NCI-H446 (cell line): ENCODE results near the gene CPNE4.
"Not testable (repeated sequence)": the region's sequence is repeated elsewhere in the genome, so short reads cannot be mapped to it uniquely, and the experiment has no call there.

ENCODE experiments used
- DNase-seq, 2 experiments: peaks; one replicate each; lab custom pipeline; 2025; lab: John Stamatoyannopoulos, UW

The CPNE4 gene

DNA sequence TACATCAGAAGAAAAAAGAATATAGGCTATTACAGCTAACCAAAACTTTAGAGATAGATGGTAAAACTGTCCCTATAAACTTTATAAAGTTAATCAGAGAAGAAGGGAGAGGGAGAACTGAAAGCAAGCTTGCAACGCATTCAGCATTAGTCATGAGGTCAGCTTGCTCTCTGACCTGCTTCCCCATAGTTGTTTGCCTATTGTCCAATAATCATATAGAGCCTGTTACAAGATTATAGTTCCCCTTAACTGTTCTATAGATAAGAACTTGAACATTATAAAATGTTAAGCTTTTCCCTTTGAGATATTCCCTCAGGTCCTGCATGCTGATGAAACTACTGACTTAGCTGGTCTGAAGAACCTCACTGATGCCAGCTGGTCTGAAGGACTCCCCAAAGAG, 74.5 kb downstream of the CPNE4 start:
- no peak for DNase-seq

DNA sequence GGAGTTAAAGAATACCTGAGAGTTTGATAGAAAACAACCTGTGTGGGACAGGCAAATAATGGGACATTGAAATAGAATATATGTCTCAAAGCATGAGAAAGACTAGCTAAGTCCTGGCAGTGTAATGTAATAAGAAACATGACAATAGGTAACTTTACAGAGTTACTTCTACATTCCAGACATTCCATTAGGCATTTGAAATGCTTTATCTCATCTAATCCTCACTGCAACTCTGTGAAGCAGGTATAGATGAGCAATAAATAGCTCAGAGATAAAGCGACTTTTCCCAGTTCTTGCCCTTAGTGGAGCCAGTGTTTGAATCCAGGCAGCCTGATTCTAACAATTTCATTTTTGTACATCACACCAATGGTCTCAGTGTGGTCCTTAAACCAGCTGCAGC, 76.8 kb downstream of the CPNE4 start:
- DNase-seq: no peak

DNA sequence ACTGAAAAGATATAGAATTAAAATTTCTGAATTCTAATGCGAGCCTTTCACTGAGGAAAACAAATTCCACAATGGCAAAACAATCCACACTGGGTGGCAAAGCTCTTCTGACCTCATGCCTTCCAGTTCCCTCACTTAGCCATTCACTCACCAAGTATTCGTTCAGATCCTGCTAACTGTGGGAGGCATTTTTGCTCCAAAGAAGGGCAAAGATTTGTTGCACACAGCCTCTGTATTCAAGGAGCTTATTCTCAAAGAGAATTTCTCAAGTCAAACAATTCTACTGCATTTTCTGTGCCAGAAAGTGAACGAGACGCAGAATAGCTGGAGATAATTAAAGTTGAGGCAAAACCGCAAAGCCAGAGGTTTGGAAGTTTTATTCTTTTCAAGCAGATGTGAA, 77.3 kb downstream of the CPNE4 start:
- DNase-seq: no peak

DNA sequence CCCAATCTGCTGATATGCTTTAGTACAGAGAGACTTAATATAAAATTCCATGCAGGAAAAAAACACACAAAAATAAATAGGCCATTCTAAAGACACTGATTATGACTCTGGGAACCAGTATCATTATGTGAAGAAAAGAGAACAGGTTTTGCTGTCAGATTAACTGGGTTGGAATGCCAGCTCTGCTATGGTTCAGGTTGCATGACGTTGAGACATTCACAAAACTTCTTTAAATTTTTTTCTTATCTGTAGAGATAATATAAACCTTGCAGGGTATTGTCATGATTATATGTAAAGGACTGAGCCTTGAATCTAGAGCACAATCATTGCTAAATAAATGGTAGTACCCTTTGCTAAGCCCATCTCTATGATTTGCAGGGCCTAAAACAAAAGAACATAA, 86.0 kb downstream of the CPNE4 start:
- no peak for DNase-seq

DNA sequence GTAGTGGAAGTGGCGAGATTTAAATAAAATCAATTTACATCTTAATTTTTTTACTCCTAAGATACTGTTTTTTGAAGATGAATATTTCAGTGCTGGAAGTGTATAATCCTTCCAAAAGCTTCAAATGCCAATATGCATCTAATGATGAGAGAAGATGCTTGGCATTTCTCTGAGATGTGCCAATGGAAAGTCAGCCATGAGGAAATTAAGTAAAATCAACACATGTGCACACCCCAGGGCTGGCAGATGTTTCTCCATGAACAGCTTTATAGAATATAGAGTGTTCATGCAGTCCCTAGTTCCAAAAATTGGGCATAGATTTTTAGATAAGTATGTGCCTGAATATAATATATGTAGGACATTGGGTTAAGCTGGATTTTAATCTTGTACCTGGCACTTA, 90.1 kb downstream of the CPNE4 start:
- no peak for DNase-seq

DNA sequence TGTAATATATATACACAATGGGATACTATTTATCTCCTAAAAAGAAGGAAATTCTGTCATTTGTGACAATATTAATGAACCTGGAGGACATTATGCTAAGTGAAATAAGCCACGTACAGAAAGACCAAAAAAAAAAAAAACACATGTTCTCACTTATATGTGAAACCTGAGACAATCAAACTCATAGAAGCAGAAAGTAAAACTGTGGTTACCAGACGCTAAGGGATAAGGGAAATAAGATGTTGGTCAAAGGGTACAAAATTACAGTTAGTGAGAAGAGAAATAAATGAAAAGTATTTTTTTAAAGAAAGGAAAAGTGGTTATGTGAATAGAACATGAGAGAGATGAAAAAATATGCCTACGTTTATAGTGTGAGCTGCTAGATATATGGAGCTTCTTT, 101.1 kb downstream of the CPNE4 start:
- no peak for DNase-seq

DNA sequence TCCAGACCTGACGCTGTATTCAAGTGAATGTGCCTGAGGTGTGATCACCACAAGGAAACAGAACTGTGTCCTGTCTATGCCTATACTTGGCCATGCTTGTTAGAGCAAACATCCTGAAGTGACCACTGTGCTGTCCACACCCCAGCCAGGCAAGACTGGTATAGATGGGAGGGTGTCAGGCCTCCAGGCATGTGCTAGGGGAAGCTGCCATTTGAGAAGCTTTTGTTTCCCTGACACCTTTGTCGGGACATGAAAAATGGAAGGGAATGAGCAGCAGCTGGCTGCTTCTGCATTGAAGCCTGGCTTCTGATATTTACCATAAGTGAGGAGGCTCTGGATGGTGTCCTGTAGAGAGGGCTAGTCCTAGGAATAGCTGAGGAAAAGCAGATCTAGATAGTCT, 106.2 kb downstream of the CPNE4 start:
- no peak for DNase-seq

DNA sequence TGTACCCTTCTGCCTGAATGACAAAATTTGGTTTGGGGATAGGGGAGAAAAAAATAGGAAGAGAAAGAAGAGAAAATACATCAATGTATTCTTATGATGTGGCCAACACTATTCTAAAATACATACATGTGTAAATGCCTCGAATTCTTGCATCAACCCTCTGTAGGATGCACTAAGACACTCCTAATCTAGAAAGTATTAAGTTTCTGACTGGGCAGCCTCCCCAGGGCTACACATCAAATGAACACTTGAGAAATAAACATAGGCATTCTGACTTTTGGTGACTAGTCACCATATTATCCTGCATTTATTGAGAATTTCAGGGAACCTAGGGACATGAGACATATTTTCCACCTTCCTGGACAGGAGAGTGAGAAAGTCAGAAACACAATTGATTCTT, 109.2 kb downstream of the CPNE4 start:
- no peak for DNase-seq

DNA sequence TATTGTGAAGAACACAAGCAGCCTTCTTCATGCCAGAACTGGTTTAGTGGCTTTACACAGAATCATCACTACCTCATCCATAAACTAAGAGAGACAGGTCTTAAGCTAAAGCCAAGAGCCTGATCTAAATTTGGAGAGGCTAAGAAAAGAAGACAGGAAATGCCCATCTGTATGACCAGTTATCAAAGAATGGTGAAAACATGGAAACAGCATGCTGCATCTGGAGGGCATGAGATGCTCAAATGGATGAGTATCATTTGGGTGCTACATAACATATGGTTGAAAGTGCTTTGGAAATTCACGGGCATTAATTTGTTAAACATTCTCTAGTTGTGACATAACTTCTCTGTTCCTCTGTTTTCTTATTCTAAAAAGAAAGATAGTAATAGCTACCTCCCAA, 112.5 kb downstream of the CPNE4 start:
- no peak for DNase-seq

DNA sequence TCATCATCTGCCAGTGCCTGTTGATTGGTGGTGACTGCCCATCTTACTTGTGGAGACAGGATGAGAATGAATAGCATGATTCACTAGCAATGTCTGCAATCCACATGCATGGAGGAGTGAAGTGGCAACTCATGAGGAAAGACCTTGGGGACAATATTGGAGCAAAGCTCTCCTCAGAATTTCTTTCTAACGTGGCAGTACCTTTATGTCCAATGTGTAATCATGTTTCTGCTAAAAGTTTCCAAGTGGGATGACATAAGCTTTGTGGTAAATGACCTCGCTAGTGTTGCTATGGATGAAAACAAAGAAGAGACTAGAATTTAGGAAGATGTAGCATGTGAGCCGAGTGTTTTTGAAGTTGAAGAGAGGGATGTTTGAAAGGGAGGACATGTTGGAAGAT, 117.8 kb downstream of the CPNE4 start:
- no peak for DNase-seq

DNA sequence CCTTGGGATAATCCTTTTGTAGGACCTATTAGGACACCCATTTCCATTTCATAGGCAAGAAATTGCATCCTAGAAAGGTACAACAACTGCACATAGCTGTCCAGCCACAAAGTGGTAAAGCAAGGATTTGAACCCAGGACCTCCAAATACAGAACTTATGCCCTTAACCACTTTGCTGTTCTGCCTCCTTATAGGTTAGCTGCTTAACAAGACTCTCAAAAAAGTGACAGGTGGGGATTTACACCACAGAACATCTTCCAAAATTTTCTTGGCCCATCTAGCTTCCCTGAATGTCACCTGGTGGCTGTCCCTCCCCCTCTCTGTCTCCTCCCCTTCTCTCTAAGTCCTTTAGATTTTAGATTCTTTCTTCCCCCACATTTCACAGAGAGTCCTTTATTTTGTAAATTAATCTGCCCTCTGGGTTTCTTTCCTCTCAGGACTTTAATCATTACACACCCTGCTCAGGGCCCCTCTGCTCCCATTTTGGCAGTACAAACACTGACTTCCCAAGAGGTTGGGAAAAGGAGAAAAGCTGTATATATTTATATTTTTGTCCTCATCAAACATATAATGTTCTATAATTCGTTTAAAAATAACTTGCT, 120.6 kb downstream of the CPNE4 start:
- no peak for DNase-seq

DNA sequence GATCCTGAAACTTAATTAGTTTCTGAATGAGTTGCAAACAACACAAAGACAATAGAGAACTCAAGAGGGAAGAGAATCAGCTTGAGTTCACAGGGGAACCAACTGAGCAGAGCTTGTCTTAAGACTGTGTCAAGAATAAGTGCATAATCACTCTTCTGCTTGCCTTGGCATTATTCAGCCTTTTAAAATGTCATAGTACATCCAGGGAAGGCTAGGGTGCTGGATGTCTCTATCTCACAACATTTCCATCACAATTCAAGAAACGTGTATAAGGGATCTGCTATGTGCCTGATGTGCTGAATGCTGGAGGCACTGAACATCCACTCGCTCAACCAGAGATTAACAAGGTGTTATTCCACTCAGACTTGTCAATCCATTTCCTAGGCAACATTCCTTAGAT, 122.6 kb downstream of the CPNE4 start:
- no peak for DNase-seq

DNA sequence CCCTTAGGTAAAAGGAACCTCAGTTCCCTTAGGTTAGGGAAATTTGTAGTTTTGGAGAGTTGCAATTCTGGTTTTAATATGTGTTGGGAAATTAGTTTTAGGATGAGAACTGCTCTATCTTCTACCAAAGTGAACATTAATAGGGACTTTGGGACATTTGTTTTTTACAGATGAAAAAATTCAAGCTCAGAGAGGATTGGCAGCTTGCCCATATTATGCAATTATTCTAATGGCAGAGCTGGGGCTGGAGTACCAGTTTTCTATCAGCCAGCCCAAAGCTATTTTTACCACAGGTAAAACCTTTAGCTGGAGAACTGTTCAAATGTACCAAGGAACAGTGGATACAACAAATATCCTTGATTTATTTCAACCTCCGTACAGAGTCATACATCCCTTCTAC, 127.0 kb downstream of the CPNE4 start:
- peak in 1 of 2 experiments; percentile 26 for DNase-seq

DNA sequence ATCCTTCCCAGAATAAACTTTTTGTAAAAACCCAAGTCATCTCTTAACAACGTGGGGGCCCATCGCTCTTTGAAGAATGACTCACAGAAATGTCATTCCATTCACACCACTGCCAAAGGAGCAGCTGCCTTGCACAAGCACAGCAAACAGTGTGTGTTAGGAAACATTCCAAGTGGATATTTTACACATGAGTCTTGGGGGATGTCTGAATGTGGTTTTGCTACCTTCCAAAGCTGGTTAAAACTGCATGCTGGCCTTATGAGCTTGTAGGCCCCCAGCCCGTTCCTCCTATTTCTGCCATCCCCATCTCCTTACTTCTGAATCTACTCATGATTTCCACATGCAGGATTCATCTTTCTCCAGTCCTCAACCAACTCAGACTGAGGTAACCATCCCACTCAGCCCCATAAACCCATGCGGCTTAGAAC, 130.8 kb downstream of the CPNE4 start:
- peak in 1 of 2 experiments; percentile 37 for DNase-seq

DNA sequence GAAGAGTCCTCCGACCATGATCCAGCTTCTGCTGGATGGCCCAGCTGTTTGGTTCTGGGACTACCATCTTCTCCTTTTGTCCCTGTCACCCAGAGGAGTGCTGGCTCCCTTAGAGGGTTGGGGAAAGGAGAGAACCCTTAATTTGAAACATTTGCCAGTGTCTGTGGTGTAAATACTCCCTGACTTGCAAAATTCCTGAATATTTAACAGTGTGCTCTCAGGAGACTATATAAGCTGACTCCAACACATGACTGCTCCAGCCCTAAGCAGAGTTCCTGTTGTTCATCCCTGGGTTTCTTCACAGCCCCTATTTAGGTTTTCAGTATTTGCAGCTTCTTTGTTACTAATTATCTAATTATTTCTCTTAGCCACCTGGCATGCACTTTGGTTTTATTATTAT, 133.1 kb downstream of the CPNE4 start:
- DNase-seq: no peak

DNA sequence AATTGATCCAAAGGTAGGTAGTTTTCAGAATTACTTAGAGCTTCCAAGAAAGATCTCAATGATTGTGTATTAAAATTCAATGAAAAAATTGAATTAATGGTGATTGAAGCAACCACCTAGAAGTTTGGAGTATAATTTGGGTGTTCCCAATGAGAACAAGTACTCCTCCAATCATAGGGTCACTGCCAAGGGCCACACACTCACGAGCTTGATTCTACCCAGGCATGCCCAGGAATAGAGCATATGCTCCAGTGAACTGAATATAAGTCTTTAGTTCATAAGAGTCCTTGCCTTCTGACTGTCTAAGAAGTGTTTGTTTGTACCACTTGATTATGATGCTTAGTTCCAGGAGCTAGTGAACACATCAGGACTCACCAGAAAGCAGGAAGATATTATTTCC, 133.9 kb downstream of the CPNE4 start:
- no peak for DNase-seq

DNA sequence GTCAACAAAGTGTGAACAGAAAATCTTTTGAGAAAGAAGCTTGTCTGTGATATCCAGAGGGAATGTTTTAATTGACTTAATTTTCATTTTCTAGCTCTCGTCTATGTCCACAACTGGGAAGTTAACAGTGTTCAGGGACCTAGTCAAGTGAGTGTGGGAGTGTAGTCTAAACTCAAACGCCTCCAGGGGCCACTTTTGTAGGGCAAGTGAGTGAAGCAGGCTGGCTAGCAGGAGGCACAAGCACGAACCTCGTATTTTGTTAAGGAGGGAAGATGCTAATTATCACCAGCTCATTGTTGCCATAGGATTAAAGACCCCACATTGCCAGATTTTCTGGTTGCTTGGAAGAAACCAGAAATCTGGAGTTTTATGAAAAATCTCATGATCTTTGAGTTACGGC, 135.8 kb downstream of the CPNE4 start:
- no peak for DNase-seq

DNA sequence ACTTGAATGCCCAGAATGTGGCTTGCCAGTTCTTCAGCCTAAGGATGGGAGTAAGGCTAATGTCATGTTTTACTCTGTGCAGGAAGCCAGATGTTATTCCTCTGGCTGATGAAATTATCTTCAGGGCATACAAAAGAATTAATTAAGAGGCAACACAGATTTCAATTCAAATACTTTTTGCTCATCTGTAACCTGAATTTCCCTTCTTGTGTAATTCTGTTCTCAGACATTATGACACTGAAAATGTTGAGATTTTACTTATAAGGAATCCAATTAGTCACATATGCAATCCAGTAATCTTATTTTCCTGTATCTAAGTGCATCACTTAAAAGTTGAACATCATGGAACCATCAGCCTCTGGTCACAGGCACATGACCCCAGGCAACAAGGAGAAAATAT, 136.5 kb downstream of the CPNE4 start:
- DNase-seq: no peak

DNA sequence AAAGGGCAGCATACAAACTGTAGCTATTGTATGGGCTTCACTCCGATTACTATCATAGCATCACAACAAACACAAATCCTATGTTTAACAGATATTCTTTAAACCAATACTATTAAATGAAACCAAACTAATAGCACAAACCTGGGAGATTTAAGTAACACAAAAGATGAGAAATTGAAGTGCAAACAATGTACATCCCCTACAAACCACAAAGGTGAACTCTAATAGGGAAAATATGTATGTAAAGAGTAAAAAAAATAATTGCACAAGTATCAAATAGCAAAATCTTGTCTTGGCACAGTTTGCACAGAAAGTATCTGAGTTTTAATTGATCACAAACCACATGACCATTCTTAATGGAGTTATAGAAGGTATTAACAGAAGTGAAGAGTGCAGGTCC, 138.5 kb downstream of the CPNE4 start:
- no peak for DNase-seq

DNA sequence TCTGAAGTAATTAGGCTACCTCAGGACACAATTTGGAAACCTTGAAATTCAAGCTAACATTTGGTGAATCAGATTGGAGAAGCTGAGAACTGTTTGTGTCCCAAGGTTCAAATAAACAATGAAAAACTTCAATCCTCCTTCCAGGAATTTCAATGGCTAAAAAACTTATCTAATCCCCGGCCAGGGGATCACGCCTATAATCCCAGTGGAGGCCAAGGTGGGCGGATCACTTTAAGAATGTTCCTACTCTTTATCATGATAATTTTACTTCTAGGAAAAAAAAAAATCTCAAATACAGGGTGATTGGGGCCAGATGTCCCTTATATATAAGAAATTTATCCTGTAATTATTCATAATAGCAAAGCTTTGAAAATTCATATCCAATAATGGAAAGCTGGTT, 139.0 kb downstream of the CPNE4 start:
- DNase-seq: no peak

DNA sequence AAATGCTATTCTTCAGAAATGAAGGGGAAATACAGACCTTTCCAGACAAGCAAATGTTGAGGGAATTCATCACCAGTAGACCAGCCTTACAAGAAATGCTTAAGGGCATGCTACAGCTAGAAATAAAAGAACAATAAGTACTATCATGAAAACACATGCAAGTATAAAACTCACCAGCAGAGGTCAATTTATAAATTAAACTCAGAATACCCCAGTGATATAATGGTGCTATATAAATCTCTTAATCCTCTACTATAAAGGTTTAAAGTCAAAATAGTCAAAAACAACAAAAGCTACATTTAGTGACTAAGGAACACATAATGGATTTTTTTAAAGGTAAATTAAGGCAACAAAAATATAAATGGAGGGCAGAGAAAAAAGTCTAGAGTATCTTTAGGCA, 142.5 kb downstream of the CPNE4 start:
- no peak for DNase-seq

DNA sequence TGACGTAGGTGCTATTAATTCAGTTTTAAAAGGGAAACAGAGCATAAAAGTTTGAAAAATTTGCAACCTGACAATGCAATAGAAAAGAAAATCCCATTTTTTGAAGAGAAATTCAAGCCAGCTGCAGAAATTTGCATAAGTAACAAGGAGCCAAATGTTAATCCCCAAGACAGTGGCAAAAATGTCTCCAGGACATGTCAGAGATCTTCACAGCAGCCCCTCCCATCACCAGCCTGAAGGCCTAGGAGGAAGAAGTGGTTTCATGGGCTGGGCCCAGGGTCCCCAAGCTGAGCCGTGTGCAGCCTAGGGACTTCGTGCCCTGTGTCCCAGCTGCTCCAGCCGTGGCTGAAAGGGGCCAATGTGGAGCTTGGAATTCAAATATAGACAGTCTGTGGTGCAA, 148.9 kb downstream of the CPNE4 start:
- not testable (repeated sequence) for DNase-seq

DNA sequence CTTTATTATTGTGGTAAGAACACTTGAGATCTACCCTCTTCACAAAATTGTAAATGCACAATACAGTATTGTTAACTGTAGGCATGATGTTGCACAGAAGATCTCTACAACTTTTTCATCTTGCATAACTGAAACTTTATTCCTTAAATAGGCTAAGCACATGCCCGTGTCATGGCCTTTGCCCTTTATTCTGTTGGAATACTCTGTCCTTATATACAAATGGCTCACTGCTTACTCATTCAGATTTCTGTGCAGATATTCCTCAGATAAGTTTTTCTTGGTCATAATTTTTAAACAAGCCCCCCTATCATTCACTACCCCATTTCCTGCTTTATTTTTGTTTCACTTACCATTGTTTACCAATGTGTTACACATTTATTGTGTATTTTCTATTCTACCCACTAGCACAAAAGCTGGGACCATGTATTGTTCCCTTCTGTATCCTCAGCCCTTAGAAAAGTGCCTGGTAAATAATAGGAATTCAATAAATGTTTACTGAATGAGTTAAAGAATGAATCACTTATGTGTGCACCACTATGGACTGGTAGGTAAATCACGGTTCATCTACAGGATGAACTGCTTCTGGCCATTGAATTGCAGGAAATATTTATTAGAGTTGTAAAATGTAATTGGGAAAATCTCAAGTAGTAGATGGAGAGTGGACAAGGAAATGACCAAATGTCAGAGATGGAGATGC, 151.0 kb downstream of the CPNE4 start:
- no peak for DNase-seq

DNA sequence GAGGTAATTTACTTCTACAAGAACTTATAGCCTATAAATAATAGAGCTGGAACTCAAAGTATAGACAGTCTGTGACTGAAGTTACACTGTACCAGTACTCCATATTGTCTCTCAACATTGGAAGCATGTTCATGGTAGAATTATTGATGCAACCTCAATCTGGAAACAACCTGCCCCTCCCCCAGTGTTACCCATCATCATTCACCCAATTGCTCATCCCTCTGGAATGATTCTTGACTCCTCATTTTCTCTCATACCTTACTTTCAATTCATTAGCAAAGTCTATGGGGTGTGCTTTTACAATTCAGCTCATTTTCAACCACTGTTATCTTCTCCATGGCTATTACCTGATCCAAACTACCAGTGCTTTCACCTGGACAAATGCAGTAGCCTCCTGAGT, 151.7 kb downstream of the CPNE4 start:
- no peak for DNase-seq
